Hepatocyte (in vitro differentiated cells): ENCODE results near the gene TM6SF1.
"Not testable (repeated sequence)": the region's sequence is repeated elsewhere in the genome, so short reads cannot be mapped to it uniquely, and the experiment has no call there.

ENCODE experiments used
- EZH2 ChIP-seq: fragments of 200-600 bp; sonication (generic); IDR thresholded peaks from 2 replicates; pipeline ENCODE4 v1.6.1; 2016; ENCODE audit warnings: antibody characterized with exemption, mild to moderate bottlenecking, borderline replicate concordance
- EZH2phosphoT487 ChIP-seq: fragments of 200-600 bp; sonication (generic); IDR thresholded peaks from one replicate; pipeline ENCODE4 v1.6.1; 2018; ENCODE audit warnings: antibody characterized with exemption, mild to moderate bottlenecking, low read depth, moderate library complexity; ENCODE audit not compliant: unreplicated experiment, severe bottlenecking
- TF ChIP-seq, protein P1 (sequence below): fragments of 200-600 bp; sonication (generic); IDR thresholded peaks from 2 replicates; pipeline ENCODE4 v1.5.1; 2016; ENCODE audit warnings: antibody characterized with exemption, mild to moderate bottlenecking; ENCODE audit not compliant: poor library complexity

DNA sequence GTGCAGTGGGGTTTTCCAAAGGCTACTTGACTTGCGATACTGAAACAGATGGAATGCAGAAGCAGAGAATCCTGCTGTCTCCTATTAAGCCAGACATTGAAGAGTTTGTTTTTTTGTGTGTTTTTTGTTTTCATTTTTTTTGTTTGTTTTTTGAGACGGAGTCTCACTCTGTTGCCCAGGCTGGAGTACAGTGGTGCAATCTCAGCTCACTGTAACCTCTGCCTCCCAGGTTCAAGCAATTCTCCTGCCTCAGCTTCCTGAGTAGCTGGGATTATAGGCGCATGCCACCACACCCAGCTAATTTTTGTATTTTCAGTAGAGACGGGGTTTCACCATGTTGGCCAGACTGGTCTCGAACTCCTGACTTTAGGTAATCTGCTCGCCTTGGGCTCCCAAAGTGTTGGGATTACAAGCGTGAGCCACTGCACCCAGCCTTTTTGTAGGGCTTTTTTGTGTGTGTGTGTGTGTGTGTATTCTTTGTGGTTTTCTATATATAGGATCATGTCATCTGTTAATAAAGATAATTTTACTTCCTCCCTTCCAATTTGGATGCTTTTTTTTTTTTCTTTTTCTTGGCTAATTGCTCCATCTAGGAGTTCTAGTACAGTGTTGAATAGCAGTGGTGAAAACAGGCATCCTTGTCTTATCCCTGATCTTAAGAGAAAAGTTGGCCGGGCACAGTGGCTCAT is 21.4 kb upstream of the TM6SF1 start:
- TF ChIP-seq, protein P1, sequence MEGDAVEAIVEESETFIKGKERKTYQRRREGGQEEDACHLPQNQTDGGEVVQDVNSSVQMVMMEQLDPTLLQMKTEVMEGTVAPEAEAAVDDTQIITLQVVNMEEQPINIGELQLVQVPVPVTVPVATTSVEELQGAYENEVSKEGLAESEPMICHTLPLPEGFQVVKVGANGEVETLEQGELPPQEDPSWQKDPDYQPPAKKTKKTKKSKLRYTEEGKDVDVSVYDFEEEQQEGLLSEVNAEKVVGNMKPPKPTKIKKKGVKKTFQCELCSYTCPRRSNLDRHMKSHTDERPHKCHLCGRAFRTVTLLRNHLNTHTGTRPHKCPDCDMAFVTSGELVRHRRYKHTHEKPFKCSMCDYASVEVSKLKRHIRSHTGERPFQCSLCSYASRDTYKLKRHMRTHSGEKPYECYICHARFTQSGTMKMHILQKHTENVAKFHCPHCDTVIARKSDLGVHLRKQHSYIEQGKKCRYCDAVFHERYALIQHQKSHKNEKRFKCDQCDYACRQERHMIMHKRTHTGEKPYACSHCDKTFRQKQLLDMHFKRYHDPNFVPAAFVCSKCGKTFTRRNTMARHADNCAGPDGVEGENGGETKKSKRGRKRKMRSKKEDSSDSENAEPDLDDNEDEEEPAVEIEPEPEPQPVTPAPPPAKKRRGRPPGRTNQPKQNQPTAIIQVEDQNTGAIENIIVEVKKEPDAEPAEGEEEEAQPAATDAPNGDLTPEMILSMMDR = not testable (repeated sequence)
- not testable (repeated sequence) for TF ChIP-seq EZH2phosphoT487, EZH2
